ENCODE results near the gene LHFPL6.

LHFPL6 gene

DNA sequence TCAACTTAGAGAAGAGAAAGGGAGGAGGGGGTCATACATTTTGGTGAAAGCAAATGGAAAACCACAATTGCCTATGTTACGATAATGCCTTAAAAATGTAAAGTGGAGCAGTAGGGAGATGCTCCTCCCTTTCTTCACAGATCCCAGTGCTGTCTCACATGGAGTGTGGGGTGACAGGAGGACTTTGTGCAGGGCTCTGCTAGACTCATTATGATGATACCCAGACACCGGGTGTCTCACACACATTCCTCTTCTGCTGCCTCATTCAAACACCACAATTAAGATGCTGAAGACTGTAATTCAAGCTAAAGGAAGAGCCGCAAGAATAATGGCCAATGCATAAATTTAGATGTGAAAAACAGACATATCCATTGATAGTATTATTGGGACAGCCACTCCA is 150.6 kb downstream of the LHFPL6 start:
- TF ChIP-seq, protein P1, sequence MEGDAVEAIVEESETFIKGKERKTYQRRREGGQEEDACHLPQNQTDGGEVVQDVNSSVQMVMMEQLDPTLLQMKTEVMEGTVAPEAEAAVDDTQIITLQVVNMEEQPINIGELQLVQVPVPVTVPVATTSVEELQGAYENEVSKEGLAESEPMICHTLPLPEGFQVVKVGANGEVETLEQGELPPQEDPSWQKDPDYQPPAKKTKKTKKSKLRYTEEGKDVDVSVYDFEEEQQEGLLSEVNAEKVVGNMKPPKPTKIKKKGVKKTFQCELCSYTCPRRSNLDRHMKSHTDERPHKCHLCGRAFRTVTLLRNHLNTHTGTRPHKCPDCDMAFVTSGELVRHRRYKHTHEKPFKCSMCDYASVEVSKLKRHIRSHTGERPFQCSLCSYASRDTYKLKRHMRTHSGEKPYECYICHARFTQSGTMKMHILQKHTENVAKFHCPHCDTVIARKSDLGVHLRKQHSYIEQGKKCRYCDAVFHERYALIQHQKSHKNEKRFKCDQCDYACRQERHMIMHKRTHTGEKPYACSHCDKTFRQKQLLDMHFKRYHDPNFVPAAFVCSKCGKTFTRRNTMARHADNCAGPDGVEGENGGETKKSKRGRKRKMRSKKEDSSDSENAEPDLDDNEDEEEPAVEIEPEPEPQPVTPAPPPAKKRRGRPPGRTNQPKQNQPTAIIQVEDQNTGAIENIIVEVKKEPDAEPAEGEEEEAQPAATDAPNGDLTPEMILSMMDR (IDR thresholded peaks at IDR 0.05; ENCODE audit: poor library complexity, severe bottlenecking): no peak
- peaks cover 5% of the 10 kb centered on the region for H3K4me1 ChIP-seq (ENCODE audit: insufficient read depth, poor library complexity, severe bottlenecking)
- no peak overlapping the region for H3K27ac ChIP-seq (ENCODE audit: poor library complexity, severe bottlenecking)
- no peaks in the 10 kb centered on the region for H3K36me3 ChIP-seq (ENCODE audit: low read depth)
- no peaks in the 10 kb centered on the region for H3K9me3 ChIP-seq (ENCODE audit: severe bottlenecking)
- ATAC-seq (ENCODE audit: low read depth) (no peak), DNase-seq (ENCODE audit: low spot score) (no peak)
- no peak overlapping the region for H3K4me3 ChIP-seq (ENCODE audit: severe bottlenecking)
- H3K27me3 ChIP-seq (ENCODE audit: insufficient read depth, poor library complexity, severe bottlenecking): no peaks in the 10 kb centered on the region

DNA sequence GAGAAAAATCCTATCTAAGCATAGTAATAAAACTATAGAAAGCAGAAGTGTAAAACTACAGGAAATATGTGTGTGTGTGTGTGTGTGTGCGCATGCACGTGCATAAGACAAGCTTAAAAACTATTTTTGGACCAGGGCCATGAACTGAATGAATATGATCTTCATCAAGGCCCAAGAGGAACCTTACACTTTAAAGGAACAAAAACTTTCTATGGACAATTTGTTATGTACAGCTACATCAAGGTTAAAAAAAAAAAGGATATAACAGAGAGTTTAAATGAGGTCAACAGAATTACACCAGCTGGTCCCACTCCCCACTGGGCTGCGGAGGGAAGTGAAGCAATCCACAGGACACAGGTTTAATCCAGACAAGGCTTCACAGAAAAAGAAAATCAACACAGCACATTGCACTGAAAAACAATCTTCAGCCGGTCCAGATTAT is 151.1 kb downstream of the LHFPL6 start:
- peaks cover 5% of the 10 kb centered on the region for H3K4me1 ChIP-seq (ENCODE audit: insufficient read depth, poor library complexity, severe bottlenecking)
- ATAC-seq (ENCODE audit: low read depth) (no peak), DNase-seq (ENCODE audit: low spot score) (no peak)
- no peaks in the 10 kb centered on the region for H3K27me3 ChIP-seq (ENCODE audit: insufficient read depth, poor library complexity, severe bottlenecking)
- no peaks in the 10 kb centered on the region for H3K36me3 ChIP-seq (ENCODE audit: low read depth)
- H3K4me3 ChIP-seq (ENCODE audit: severe bottlenecking): no peak overlapping the region
- TF ChIP-seq, protein P1 (IDR thresholded peaks at IDR 0.05; ENCODE audit: poor library complexity, severe bottlenecking): no peak
- H3K9me3 ChIP-seq (ENCODE audit: severe bottlenecking): no peaks in the 10 kb centered on the region
- no peak overlapping the region for H3K27ac ChIP-seq (ENCODE audit: poor library complexity, severe bottlenecking)

DNA sequence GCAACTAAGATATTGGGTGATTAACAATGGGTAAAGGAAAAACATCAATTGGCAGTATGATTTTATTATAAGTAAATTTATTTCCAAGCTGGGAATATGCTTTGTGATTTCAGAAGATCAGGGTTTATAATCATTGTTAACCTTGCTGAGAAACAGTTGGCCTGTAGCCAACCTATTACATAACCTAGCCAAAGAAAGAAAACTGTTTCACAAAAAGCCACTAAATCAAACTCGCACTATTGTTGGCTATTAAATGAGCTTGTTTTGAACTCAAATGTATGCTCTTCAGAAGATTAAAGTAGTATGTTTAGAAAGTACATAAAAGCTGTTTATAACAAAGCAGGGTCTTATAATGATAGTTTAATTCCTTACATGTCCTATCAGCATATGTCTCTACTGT is 151.7 kb downstream of the LHFPL6 start:
- Histone ChIP-seq H3K4me1 (ENCODE audit: insufficient read depth, poor library complexity, severe bottlenecking) (peaks cover 5% of the 10 kb centered on the region), H3K36me3 (ENCODE audit: low read depth) (no peaks in the 10 kb centered on the region), H3K4me3 (ENCODE audit: severe bottlenecking) (no peak overlapping the region), H3K9me3 (ENCODE audit: severe bottlenecking) (no peaks in the 10 kb centered on the region), H3K27ac (ENCODE audit: poor library complexity, severe bottlenecking) (no peak overlapping the region), H3K27me3 (ENCODE audit: insufficient read depth, poor library complexity, severe bottlenecking) (no peaks in the 10 kb centered on the region)
- DNase-seq (ENCODE audit: low spot score): no peak
- no peak for ATAC-seq (ENCODE audit: low read depth)
- TF ChIP-seq, protein P1 (IDR thresholded peaks at IDR 0.05; ENCODE audit: poor library complexity, severe bottlenecking): no peak

DNA sequence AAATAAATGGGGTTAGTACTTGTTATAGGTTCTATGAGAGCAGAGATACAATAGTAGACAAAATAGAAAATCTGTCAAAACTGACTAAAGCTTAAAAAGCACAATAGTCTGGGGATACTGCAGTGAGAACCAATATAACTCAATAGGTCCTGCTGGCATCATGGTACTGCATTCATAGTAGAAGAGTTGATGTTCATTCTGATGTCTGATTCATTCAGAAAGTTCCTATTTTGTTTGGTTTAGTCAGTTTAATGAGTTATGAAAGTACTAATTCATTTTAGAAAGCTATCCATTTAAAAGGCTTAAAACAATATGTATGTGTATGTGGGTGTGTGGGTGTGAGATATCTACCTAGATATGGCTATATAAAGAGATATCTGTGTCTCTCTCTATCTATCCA is 152.8 kb downstream of the LHFPL6 start:
- no peak for ATAC-seq (ENCODE audit: low read depth)

DNA sequence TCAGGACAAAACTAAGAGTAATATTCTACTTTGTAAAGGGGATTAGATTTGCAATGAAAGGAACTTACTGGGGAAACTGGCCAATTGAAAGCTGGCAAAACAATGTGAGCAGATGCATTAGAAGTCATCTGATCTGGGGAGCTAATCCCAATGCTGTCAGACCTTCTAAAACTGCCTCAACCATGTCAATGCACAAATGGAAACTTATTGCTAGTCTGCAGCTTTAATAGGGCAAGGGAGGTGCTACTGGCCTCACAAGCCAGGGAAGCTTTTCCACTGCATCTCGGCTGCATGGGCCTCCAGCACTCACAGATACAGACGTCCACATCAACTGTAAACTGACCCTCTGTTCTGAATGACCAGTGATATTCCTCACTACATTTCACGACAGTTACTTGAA is 154.2 kb downstream of the LHFPL6 start:
- Histone ChIP-seq H3K4me1 (ENCODE audit: insufficient read depth, poor library complexity, severe bottlenecking) (peaks cover 5% of the 10 kb centered on the region), H3K4me3 (ENCODE audit: severe bottlenecking) (no peak overlapping the region), H3K27ac (ENCODE audit: poor library complexity, severe bottlenecking) (no peak overlapping the region), H3K27me3 (ENCODE audit: insufficient read depth, poor library complexity, severe bottlenecking) (no peaks in the 10 kb centered on the region), H3K9me3 (ENCODE audit: severe bottlenecking) (no peaks in the 10 kb centered on the region), H3K36me3 (ENCODE audit: low read depth) (no peaks in the 10 kb centered on the region)
- TF ChIP-seq, protein P1 (IDR thresholded peaks at IDR 0.05; ENCODE audit: poor library complexity, severe bottlenecking): no peak
- DNase-seq (ENCODE audit: low spot score): no peak
- no peak for ATAC-seq (ENCODE audit: low read depth)

More for the DNA sequence above, 152.8 kb downstream of the LHFPL6 start:
- Histone ChIP-seq H3K27ac (ENCODE audit: poor library complexity, severe bottlenecking) (no peak overlapping the region), H3K4me3 (ENCODE audit: severe bottlenecking) (no peak overlapping the region), H3K4me1 (ENCODE audit: insufficient read depth, poor library complexity, severe bottlenecking) (peaks cover 5% of the 10 kb centered on the region), H3K27me3 (ENCODE audit: insufficient read depth, poor library complexity, severe bottlenecking) (no peaks in the 10 kb centered on the region), H3K9me3 (ENCODE audit: severe bottlenecking) (no peaks in the 10 kb centered on the region), H3K36me3 (ENCODE audit: low read depth) (no peaks in the 10 kb centered on the region)
- TF ChIP-seq, protein P1 (IDR thresholded peaks at IDR 0.05; ENCODE audit: poor library complexity, severe bottlenecking): no peak
- no peak for DNase-seq (ENCODE audit: low spot score)
